Activated naive CD8-positive, alpha-beta T cell treated with anti-CD3 and anti-CD28 coated beads, Interleukin-2, amount 50 U/mL, for 16 hours (primary cell): Measurements from ENCODE around the gene CLEC17A.

Experiments used
- DNase-seq: peaks from one replicate; pipeline ENCODE4 v3.0.0-alpha.2; 2020; ENCODE audit warnings: low read depth, low spot score

CLEC17A gene

DNA sequence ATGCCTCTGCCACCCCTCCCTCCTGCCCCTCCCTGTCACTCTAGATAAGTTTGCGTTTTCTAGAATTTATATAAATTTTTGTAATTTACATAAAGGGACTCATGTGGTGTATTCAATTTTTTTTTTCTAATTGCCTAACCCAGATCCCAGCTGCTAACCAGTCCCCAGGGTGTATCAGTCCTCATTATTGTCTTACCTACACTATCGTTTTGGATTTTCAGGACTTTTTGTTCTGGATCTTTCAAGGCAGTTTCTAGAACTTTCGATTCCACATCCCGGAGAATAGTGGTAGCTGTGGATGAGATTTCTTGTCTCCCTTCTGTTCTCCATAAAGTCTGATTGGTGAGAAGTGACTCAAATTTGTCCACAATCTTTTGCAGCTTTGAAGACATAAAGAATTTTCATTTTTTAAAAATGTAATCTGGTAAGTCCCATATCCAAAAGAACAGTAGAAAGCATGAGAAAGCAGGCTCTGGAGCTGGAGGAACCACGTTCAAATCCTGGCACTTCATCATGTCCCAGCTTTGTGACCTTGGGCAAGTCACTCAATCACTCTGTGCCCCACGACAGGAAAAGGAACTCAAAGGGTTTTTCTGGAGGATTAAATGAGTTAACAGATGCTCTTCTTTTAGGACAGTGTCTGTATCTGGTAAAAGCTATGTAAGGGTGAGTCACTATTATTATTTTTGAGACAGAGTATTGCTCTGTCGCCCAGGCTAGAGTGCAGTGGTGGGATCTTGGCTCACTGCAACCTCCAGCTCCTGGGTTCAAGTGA lies 72.1 kb downstream of the CLEC17A start:
- DNase-seq, result no peak

DNA sequence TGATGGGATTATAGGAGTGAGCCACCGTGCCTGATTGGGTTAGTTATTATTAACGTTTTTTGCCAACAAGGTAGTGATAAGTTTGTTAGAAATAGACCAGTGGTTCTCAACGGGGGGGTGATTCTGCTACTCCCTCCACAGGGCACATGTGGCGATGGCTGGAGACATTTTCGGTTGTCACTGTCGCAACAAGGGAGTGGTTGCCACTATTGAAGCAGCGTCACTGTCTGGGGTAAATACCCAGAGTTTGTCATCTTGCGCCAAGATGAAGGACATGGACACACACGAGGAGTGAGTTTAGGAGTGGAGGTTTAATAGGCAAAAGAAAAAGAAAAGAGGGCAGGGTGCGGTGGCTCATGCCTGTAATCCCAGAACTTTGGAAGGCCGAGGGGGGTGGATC lies 72.8 kb downstream of the CLEC17A start:
- DNase-seq, result no peak

DNA sequence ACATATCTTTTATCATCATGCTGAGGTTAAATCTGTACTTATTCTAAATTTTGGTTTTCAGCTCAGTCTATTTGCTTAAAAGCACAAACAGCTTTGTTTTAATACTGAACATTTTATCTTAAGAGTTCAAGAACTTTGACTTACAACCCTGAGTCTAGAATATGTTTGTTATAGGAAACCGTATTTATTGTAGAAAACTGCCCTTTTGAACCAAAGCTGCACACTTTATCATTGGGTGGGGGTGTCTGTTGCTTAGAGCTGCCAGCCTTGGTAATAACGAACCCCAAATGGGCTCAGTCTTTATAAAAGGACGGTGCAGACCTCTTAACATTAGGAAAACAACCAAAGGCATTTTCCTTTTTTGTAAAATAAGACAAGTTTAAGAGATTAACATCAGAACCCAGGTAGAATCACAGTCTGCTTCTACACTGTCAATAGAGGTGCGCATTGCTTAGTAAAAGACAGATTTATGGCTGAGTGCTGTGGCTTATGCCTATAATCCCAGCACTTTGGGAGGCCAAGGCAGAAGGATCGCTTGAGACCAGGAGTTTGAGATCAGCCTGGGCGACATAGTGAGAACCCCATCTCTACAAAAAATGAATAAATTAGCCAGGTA lies 77.1 kb downstream of the CLEC17A start:
- no peak for DNase-seq

DNA sequence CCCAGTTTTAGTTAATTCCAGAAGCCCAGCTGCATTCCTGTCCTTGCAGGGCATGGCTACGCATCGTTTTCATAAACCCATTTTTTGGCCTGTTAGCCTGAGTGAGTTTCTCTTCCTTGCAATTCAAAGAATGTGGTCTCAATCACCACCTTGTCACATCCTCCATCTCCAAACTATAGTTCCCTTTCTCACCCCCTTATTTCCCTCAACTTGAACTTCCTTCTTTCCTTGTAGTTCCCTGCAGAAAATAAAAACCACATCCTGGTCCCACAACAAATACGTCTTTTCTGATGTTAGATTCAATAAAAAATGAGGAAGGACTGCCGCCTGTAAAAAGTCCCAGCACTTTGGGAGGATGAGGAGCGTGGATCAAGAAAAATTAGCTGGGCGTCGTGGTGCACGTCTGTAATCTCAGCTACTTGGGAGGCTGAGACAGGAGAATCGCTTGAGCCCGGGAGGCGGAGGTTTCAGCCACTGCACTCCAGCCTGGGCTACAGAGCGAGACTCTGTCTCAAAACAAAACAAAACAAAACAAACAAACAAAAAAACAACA lies 78.6 kb downstream of the CLEC17A start:
- DNase-seq, result no peak
